T-cell (primary cell): ENCODE data around the gene OR13J1. TPM values are rescaled to one million over a fixed set of nuclear protein-coding genes. Genes with fewer than 3 reads are reported as not detected.

Experiments
- ATAC-seq, 4 experiments: fragments of 200-7000 bp in 3 of 4; fragments of 150-1000 bp in 1 of 4; cut with Tn5 transposase; replicated peaks in 1 of 4; 1 replicate in 3 of 4; 2 replicates in 1 of 4; pipeline ENCODE4 v1.10.0; 2021; ENCODE audit warnings: moderate library complexity in 3 of 4, mild to moderate bottlenecking in 2 of 4, moderate number of reproducible peaks in 1 of 4
- CTCF ChIA-PET, 2 donors: fragments of 300-600 bp; sonication (Branson Sonifier 250); formaldehyde crosslinking; loops; one replicate each; lab custom pipeline; 2022; ENCODE audit warnings: antibody characterized with exemption in 2 of 2; lab: Charles Lee
- POLR2A ChIA-PET, 2 donors: fragments of 300-600 bp; sonication (Branson Sonifier 250); formaldehyde crosslinking; loops; one replicate each; lab custom pipeline; 2022; ENCODE audit warnings: antibody characterized with exemption in 2 of 2; lab: Charles Lee
- DNase-seq, 35 experiments: peaks; one replicate each; pipeline versions ENCODE4 v3.0.0 to v3.0.0-alpha.2; 2013 to 2023
- H3K27ac ChIP-seq: one replicate; pipeline ENCODE4 v1.5.1; 2013; ENCODE audit warnings: low read length
- H3K27me3 ChIP-seq, 2 experiments: replicated peaks in 1 of 2; 1 replicate in 1 of 2; 2 replicates in 1 of 2; pipeline versions ENCODE4 v1.6.1 to v1.7.0; 2013; ENCODE audit warnings: low read length in 1 of 2, mixed read lengths in 1 of 2; ENCODE audit not compliant: control insufficient read depth in 2 of 2, insufficient read depth in 2 of 2; ENCODE audit errors: extremely low read depth in 1 of 2
- H3K36me3 ChIP-seq, 2 donors: 1 replicate in 1 of 2; 2 replicates in 1 of 2; pipeline versions ENCODE4 v1.6.1 to v1.7.0; 2013; ENCODE audit warnings: low read length in 1 of 2; ENCODE audit not compliant: control insufficient read depth in 2 of 2, insufficient read depth in 1 of 2; ENCODE audit errors: extremely low read depth in 1 of 2
- H3K4me1 ChIP-seq, 2 experiments: 1 replicate in 1 of 2; 2 replicates in 1 of 2; pipeline versions ENCODE4 v1.6.1 to v1.7.0; 2013; ENCODE audit warnings: low read length in 2 of 2, mixed read lengths in 1 of 2; ENCODE audit not compliant: insufficient read depth in 2 of 2, control insufficient read depth in 1 of 2; ENCODE audit errors: extremely low read depth in 1 of 2
- H3K4me3 ChIP-seq, 2 donors: 1 replicate in 1 of 2; 2 replicates in 1 of 2; pipeline versions ENCODE4 v1.5.1 to v1.7.0; 2013; ENCODE audit warnings: mild to moderate bottlenecking in 2 of 2, low read length in 1 of 2, moderate library complexity in 1 of 2; ENCODE audit not compliant: control insufficient read depth in 1 of 2; ENCODE audit errors: extremely low read depth in 1 of 2
- H3K9me3 ChIP-seq: 2 replicates; pipeline ENCODE4 v1.7.0; 2013
- H3K27ac Mint-ChIP-seq, 2 donors: one replicate each; pipeline ENCODE4 v1.8.0; 2020 to 2021; ENCODE audit warnings: mild to moderate bottlenecking in 2 of 2, mixed read lengths in 2 of 2
- H3K27me3 Mint-ChIP-seq, 2 donors: one replicate each; pipeline ENCODE4 v1.8.0; 2021 to 2022; ENCODE audit warnings: mixed read lengths in 2 of 2
- H3K36me3 Mint-ChIP-seq: one replicate; pipeline ENCODE4 v1.8.0; 2021; ENCODE audit warnings: mixed read lengths
- H3K4me1 Mint-ChIP-seq, 3 donors: one replicate each; pipeline ENCODE4 v1.8.0; 2020 to 2022; ENCODE audit warnings: mixed read lengths in 3 of 3, mild to moderate bottlenecking in 1 of 3
- H3K4me3 Mint-ChIP-seq, 3 donors: one replicate each; pipeline ENCODE4 v1.8.0; 2020 to 2022; ENCODE audit warnings: mild to moderate bottlenecking in 3 of 3, mixed read lengths in 3 of 3, moderate library complexity in 3 of 3
- H3K9me3 Mint-ChIP-seq, 3 donors: one replicate each; pipeline ENCODE4 v1.8.0; 2020 to 2022; ENCODE audit warnings: mixed read lengths in 3 of 3
- WGBS: methylation state at CpG from one replicate; pipeline ENCODE4 v1.1.5; 2013; ENCODE audit warnings: missing lambda C conversion rate; ENCODE audit not compliant: insufficient coverage; 5-methylcytosine and 5-hydroxymethylcytosine counted together
- total RNA-seq, 35 experiments: library from RNA in 6 of 35; stranded (reverse) in 6 of 35; fragments of 120-200 nt in 1 of 35; gene quantifications; one replicate each; pipeline versions ENCODE4 v1.2.1 to v1.2.4 and lab custom pipeline; 2013 to 2026

Gene OR13J1
- total RNA-seq, 5 donors from 2014 or later (not counting 1 experiment from before 2014, with no cell fraction given): not detected

- POLR2A ChIA-PET: no interaction called here
- Histone ChIP-seq H3K27me3 (peaks cover 0 to 26% of the 10 kb centered on the region in 2 experiments), H3K9me3 (no peaks in the 10 kb centered on the region), H3K4me3 (no peak overlapping the region), H3K36me3 (no peaks in the 10 kb centered on the region), H3K4me1 (no peaks in the 10 kb centered on the region), H3K27ac (no peak overlapping the region)
- WGBS: 76% methylated on average over 6 of the region's 8 CpGs
- Mint-ChIP-seq H3K36me3 (no peaks in the 10 kb centered on the region), H3K9me3 (no peaks in the 10 kb centered on the region), H3K4me3 (no peak overlapping the region), H3K27me3 (peaks cover 27 to 33% of the 10 kb centered on the region in 2 donors), H3K4me1 (peaks cover 0 to 8% (median 2%) of the 10 kb centered on the region in 3 donors), H3K27ac (no peak overlapping the region)
- no peak for DNase-seq
- ATAC-seq: no peak
- CTCF ChIA-PET: no interaction called here
Observed at GRCh38 chr9:35863583-35863982, 6.6 kb downstream of the OR13J1 start.

GRCh38 chr9:35862328-35862727, 7.9 kb downstream of the OR13J1 start:
- Mint-ChIP-seq H3K36me3 (no peaks in the 10 kb centered on the region), H3K9me3 (no peaks in the 10 kb centered on the region), H3K4me1 (peaks cover 0 to 8% (median 4%) of the 10 kb centered on the region in 3 donors), H3K4me3 (no peak overlapping the region), H3K27ac (no peak overlapping the region), H3K27me3 (peaks cover 27 to 33% of the 10 kb centered on the region in 2 donors)
- H3K27me3 ChIP-seq: peaks cover 0 to 26% of the 10 kb centered on the region in 2 experiments
- 85% methylated on average over 2 of the region's 4 CpGs for WGBS
- no peak for ATAC-seq
- ChIA-PET POLR2A (interaction anchor here in 1 of 2 donors (1.2 kb wide), 1 partner anchor 74 kb away, joined by 4 read pairs; no protein-coding TSS in a partner anchor), CTCF (interaction anchor here in 1 of 2 donors (0.6 kb wide), 1 partner anchor 37 kb away, joined by 3 read pairs; no protein-coding TSS in a partner anchor)
- H3K9me3 ChIP-seq: no peaks in the 10 kb centered on the region
- no peak overlapping the region for H3K27ac ChIP-seq
- DNase-seq: no peak
- no peak overlapping the region for H3K4me3 ChIP-seq
- H3K36me3 ChIP-seq: no peaks in the 10 kb centered on the region
- H3K4me1 ChIP-seq: no peaks in the 10 kb centered on the region

- CTCF ChIA-PET: interaction anchor here in 1 of 2 donors (1.5 kb wide), 1 partner anchor 21 kb away, joined by 3 read pairs; no protein-coding TSS in a partner anchor
- Mint-ChIP-seq H3K9me3 (no peaks in the 10 kb centered on the region), H3K36me3 (no peaks in the 10 kb centered on the region), H3K27ac (no peak overlapping the region), H3K4me1 (peaks cover 0 to 8% (median 4%) of the 10 kb centered on the region in 3 donors), H3K4me3 (no peak overlapping the region), H3K27me3 (peaks cover 27 to 33% of the 10 kb centered on the region in 2 donors)
- ATAC-seq (no peak), DNase-seq (no peak)
- Histone ChIP-seq H3K36me3 (no peaks in the 10 kb centered on the region), H3K4me3 (no peak overlapping the region), H3K27ac (no peak overlapping the region), H3K9me3 (no peaks in the 10 kb centered on the region), H3K4me1 (no peaks in the 10 kb centered on the region), H3K27me3 (peaks cover 0 to 26% of the 10 kb centered on the region in 2 experiments)
- POLR2A ChIA-PET: interaction anchor here in 1 of 2 donors (1.2 kb wide), 1 partner anchor 73 kb away, joined by 4 read pairs; no protein-coding TSS in a partner anchor
- 78% methylated on average over 4 of the region's 12 CpGs for WGBS
Observed at GRCh38 chr9:35861161-35861897, 8.9 kb downstream of the OR13J1 start.

GRCh38 chr9:35859990-35860339, 10.2 kb downstream of the OR13J1 start:
- no peaks in the 10 kb centered on the region for H3K36me3 Mint-ChIP-seq
- peaks cover 0 to 8% (median 4%) of the 10 kb centered on the region in 3 donors for H3K4me1 Mint-ChIP-seq
- no peaks in the 10 kb centered on the region for H3K9me3 Mint-ChIP-seq
- Histone ChIP-seq H3K4me3 (no peak overlapping the region), H3K4me1 (no peaks in the 10 kb centered on the region), H3K27ac (no peak overlapping the region), H3K36me3 (no peaks in the 10 kb centered on the region), H3K27me3 (peaks cover 0 to 24% of the 10 kb centered on the region in 2 experiments), H3K9me3 (no peaks in the 10 kb centered on the region)
- ChIA-PET CTCF (interaction anchor here in 1 of 2 donors (1.5 kb wide), 1 partner anchor 22 kb away, joined by 3 read pairs; no protein-coding TSS in a partner anchor), POLR2A (no interaction called here)
- WGBS: no CpG with 5 or more reads among the region's 3 CpGs
- H3K27ac Mint-ChIP-seq: no peak overlapping the region
- H3K4me3 Mint-ChIP-seq: no peak overlapping the region
- no peak for ATAC-seq
- peaks cover 23 to 30% of the 10 kb centered on the region in 2 donors for H3K27me3 Mint-ChIP-seq
- DNase-seq: no peak

- Mint-ChIP-seq H3K27me3 (peaks cover 23 to 30% of the 10 kb centered on the region in 2 donors), H3K4me1 (peaks cover 0 to 8% (median 4%) of the 10 kb centered on the region in 3 donors), H3K9me3 (no peaks in the 10 kb centered on the region), H3K27ac (no peak overlapping the region), H3K4me3 (no peak overlapping the region), H3K36me3 (no peaks in the 10 kb centered on the region)
- DNase-seq (peak in 6 of 35 experiments; percentile 2 to 32 (median 10)), ATAC-seq (peak in 2 of 4 experiments; percentile 42 to 46)
- POLR2A ChIA-PET: no interaction called here
- peaks cover 0 to 21% of the 10 kb centered on the region in 2 experiments for H3K27me3 ChIP-seq
- 61% methylated on average over 15 of the region's 16 CpGs for WGBS
- no peak overlapping the region for H3K4me3 ChIP-seq
- CTCF ChIA-PET: no interaction called here
- no peaks in the 10 kb centered on the region for H3K36me3 ChIP-seq
- no peak overlapping the region for H3K27ac ChIP-seq
- no peaks in the 10 kb centered on the region for H3K9me3 ChIP-seq
- H3K4me1 ChIP-seq: no peaks in the 10 kb centered on the region
Observed at GRCh38 chr9:35859310-35859989, 10.8 kb downstream of the OR13J1 start.

GRCh38 chr9:35858458-35858857, 11.7 kb downstream of the OR13J1 start:
- ATAC-seq (no peak), DNase-seq (no peak)
- no CpG with 5 or more reads among the region's 5 CpGs for WGBS

More at GRCh38 chr9:35858458-35858857, 11.7 kb downstream of the OR13J1 start:
- Mint-ChIP-seq H3K27me3 (peaks cover 17 to 23% of the 10 kb centered on the region in 2 donors), H3K4me1 (peaks cover 0 to 8% (median 4%) of the 10 kb centered on the region in 3 donors), H3K27ac (no peak overlapping the region), H3K4me3 (no peak overlapping the region), H3K36me3 (no peaks in the 10 kb centered on the region), H3K9me3 (no peaks in the 10 kb centered on the region)
- Histone ChIP-seq H3K4me1 (no peaks in the 10 kb centered on the region), H3K4me3 (no peak overlapping the region), H3K27ac (no peak overlapping the region), H3K36me3 (no peaks in the 10 kb centered on the region), H3K9me3 (no peaks in the 10 kb centered on the region), H3K27me3 (peaks cover 0 to 16% of the 10 kb centered on the region in 2 experiments)
- CTCF ChIA-PET: no interaction called here
- POLR2A ChIA-PET: no interaction called here
